GM21390 (cell line): ENCODE measurements around the gene ADK.
"Not testable (repeated sequence)": the region's sequence is repeated elsewhere in the genome, so short reads cannot be mapped to it uniquely, and the experiment has no call there.

Experiments used
- ATAC-seq: cut with Tn5 transposase; IDR thresholded peaks from one replicate; pipeline ENCODE4 v1.9.1; 2021; ENCODE audit not compliant: unreplicated experiment

ADK gene

GRCh38 chr10:74476162-74476706 lies 325.2 kb downstream of the ADK start:
- not testable (repeated sequence) for ATAC-seq

GRCh38 chr10:74480778-74481177 lies 329.8 kb downstream of the ADK start:
- no peak for ATAC-seq

GRCh38 chr10:74483356-74483755 lies 332.3 kb downstream of the ADK start:
- ATAC-seq, result no peak

- no peak for ATAC-seq
Measured at GRCh38 chr10:74485283-74485682, 334.3 kb downstream of the ADK start.

DNA sequence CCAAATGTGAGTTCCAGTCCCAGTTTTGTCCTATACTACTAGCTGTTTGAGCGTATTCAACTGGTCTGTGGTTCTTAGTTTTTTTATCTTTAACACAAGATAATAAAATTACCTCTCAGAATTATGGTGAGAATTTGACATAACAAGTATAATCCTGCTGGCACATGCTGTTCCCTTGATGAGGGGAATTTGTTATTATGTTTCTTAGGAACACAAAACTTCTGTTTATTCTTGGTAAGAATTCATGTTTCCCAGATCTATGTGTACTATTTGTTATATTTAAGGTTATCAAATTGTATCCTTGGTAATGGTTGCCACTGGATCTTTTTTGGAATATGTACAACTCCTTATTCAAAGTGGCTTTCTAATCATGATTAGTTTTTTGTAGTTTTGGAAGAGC lies 335.6 kb downstream of the ADK start:
- no peak for ATAC-seq

DNA sequence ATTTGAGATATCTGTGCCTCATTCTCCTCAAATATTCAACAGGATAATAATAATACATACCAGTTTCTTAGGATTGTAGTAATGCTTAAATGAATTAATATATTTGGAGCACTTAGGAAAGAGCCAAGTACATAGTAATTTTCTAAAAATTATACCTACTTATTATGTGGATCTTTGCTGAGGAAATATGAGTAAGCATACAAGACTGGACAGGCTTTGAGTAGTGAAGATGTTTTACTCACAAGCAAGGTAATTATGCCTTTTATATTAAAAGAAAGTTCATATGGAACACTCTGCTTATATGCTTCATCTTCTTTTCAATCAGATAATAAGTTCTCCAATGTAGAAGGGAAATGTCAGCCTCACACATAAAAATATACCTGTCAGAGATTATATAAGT lies 337.9 kb downstream of the ADK start:
- ATAC-seq, result no peak

DNA sequence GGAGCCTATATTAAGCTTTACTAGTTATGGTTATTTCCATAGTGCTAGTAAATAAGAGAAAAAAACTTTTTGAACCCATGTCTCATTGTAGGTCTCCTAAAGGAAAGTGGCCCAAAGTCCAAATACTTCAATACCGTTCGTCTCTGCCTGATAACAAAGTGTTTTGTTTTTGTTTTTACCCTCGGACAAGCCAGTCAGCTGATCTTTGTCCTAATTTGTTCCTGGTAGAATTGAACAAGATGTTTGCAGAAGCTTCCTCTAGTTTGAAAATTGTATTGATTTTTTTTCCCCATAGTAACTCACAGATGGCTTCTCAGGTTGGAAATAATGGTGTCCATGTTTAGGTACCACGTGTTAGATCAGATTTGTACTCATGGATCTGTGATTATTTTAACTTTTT lies 339.5 kb downstream of the ADK start:
- ATAC-seq, result no peak

GRCh38 chr10:74491014-74491413 lies 340.0 kb downstream of the ADK start:
- ATAC-seq, result no peak

DNA sequence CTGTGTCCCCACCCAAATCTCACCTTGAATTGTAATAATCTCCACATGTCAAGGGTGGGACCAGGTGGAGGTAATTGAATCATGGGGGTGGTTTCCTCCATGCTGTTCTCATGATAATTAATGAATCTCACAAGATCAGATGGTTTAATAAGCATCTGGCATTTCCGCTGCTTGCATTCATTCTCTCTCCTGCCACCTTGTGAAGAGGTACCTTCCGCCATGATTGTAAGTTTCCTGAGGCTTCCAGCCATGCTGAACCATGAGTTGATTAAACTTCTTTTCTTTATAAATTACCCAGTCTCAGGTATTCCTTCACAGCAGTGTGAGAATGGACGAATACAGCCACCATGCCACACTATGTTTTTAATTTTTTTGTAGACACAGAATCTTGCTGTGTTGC lies 345.3 kb downstream of the ADK start:
- not testable (repeated sequence) for ATAC-seq

DNA sequence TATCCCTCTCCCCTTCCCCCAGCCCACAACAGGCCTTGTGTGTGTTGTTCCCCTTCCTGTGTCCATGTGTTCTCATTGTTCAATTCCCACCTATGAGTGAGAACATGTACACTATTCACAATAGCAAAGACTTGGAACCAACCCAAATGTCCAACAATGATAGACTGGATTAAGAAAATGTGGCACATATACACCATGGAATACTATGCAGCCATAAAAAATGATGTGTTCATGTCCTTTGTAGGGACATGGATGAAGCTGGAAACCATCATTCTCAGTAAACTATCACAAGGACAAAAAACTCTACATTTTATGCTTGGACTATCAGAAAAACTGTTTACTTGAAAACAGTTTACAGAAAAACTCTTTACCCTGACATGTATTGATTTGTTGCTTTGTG lies 347.6 kb downstream of the ADK start:
- ATAC-seq, result not testable (repeated sequence)

- ATAC-seq, result no peak
Measured at GRCh38 chr10:74500026-74500704, 349.1 kb downstream of the ADK start.

- ATAC-seq, result no peak
Measured at GRCh38 chr10:74500816-74501215, 349.8 kb downstream of the ADK start.

DNA sequence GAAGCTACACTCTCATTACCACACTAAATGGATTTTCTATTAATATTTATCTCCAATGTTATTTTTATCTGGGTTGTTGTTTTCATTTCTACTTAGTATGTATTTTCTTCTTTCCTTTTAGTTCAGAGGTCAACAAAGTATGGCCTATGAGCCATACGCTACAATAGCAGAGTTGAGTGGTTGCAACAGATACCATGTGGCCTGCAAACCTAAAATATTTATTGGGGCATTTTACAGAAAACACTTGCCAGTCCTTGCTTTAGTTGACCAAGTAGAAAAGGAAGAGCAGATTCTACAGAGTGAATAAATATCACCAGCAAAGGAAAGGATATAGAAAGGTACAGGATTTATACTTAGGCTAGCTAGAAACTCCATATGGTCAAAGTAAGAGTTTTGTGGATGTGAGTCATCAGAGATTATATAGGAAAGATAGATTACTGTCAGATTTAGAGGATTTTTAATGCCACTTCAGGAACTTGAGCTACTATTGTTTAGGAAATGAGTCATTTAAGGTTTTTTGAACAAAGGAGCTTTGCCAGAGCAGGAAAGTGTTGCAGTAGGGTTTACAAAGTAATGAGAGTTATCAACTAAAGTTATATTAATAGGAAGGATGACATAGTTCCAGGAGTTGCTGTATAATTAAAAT lies 352.1 kb downstream of the ADK start:
- no peak for ATAC-seq

DNA sequence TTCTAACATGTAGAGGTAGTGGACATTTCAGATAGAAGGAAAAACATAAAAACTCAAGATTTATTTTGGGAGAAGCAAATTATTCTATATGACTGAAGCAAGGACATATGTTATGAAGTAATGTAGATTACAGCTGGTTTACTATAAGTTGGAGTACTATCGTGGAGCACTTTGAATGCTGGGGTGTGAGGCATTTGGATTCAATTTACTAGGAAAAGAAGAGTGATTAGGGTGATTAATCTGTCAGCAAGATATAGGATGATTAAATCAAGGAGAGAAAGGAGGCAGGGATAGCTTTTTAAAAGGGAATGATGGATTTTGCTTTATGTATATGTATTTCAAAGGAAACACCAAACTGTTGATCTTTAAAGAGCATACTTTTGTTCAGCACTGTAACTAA lies 356.9 kb downstream of the ADK start:
- ATAC-seq, result no peak

GRCh38 chr10:74510594-74510993 lies 359.6 kb downstream of the ADK start:
- no peak for ATAC-seq

GRCh38 chr10:74511051-74511450 lies 360.0 kb downstream of the ADK start:
- ATAC-seq, result no peak

DNA sequence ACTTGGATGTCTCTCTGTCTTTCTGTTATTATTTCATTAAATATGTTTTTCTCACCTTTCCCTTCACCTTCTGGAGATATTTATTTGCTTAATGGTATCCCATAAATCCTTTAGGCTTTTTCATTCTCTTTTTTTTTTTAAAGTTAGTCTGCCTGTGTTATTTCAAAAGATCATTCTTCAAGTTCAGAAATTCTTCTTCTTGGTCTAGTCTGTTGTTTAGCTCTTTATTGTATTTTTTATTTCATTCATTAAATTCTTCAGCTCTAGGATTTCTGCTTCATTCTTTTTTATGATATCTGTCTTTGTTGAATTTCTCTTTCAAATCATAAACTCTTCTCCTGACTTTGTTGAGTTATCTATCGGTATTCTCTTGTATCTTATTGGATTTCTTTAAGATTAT lies 363.3 kb downstream of the ADK start:
- no peak for ATAC-seq

- ATAC-seq, result no peak
Measured at GRCh38 chr10:74518061-74518460, 367.0 kb downstream of the ADK start.

- ATAC-seq, result no peak
Measured at GRCh38 chr10:74521526-74521925, 370.5 kb downstream of the ADK start.

GRCh38 chr10:74523199-74523598 lies 372.2 kb downstream of the ADK start:
- ATAC-seq, result no peak

DNA sequence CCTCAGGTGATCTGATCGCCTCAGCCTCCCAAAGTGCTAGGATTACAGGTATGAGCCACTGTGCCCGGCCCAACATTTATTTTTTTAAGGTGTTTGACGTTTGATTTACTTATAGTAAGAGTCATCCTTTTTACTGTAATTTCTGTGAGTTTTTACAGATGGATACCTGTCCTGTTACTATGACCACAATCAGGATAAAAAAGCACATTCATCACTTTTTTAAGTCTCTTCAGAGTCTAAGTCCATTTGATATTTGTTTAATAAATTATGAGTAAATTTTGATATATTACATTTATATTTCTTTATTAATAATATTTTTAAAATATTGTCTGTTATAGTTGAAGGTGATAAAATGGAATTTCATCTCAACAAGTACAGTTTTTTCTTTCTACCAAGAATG lies 374.9 kb downstream of the ADK start:
- no peak for ATAC-seq

DNA sequence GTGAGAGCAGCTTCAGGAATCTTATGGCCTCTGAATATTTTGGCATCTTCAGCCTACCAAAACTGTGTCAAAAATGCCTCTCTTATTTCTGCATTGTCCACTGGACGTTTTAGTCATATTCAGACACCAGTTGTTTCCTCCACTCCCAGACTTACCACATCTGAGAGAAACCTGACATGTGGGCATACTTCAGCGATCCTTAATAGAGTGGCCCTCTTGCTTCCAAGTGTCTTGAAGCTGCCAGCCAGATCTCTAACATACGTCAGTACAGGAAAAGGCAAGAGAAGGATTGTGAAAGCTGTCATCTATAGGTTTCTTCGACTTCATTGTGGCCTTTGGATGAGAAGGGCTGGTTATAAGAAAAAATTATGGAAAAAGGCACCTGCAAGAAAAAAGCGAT lies 376.6 kb downstream of the ADK start:
- not testable (repeated sequence) for ATAC-seq

DNA sequence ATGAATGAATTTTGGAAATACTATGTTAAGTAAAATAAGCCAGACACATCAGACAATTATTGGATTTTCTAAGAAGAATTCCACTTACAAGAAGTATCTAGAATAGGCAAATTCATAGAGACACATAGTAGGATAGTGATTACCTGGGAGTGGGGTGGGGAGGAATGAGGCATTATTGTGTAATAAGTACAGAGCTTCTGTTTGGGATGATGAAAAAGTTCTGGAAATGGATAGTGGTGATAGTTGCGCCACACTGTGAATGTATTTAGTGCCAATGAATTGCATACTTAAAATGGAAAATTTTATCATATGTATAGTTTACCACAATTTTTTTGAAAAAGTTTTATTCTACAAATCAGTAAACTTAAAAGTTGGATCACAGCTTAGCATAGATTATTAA lies 378.2 kb downstream of the ADK start:
- ATAC-seq, result no peak
